GM19099 (cell line): ENCODE results near the gene HMOX1.

Experiments
- POLR2A ChIP-seq: IDR thresholded peaks from 3 replicates; pipeline ENCODE4 v1.6.1; 2011; ENCODE audit warnings: low read depth; ENCODE audit not compliant: insufficient read length; ENCODE audit errors: extremely low read depth

HMOX1 gene, protein sequence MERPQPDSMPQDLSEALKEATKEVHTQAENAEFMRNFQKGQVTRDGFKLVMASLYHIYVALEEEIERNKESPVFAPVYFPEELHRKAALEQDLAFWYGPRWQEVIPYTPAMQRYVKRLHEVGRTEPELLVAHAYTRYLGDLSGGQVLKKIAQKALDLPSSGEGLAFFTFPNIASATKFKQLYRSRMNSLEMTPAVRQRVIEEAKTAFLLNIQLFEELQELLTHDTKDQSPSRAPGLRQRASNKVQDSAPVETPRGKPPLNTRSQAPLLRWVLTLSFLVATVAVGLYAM

GRCh38 chr22:35380537-35381423 lies at the start of gene HMOX1:
Gene HMOX1, plus strand, starts transcription at chr22:35381096. Its CDS starts 78 bp downstream, at chr22:35381174.
- TF ChIP-seq POLR2A = peak; percentile 83

GRCh38 chr22:35332278-35332677 lies 48.6 kb upstream of the HMOX1 start:
- no peak for TF ChIP-seq POLR2A

DNA sequence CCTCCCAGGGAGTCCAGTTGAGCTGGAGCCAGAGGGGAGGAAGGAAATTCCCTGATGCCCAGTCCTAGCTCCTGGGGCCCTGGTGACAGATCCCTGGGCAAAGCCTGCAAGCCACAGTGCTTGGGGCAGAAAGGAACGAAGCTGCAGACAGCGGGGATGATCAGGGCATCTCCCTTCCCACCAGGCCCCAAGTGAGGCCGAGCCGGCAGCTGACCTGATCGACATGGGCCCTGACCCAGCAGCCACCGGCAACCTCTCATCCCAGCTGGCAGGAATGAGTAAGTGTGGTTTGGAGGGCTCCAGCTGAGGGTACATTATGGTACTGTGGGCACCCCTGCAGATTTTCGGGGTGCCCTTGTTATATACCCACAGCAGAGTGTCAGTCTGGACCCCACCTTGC lies 47.7 kb upstream of the HMOX1 start:
- no peak for TF ChIP-seq POLR2A

DNA sequence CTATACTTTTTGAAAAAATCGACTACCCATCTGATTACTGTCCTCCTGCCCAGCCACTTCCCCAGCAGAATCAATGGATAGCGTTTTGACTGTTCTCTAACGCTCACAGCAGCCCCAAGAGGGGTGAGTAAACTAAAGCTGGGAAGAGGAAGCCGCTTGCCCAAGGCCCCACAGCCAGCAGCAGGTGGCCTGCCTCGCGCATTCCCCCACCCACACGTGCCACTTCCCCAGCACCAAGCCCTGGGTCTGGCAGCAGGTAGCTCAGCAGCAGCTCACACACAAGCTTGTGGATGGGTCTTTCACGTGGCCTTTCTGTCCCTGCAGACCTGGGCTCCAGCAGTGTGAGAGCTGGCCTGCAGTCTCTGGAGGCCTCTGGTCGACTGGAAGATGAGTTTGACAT lies 46.9 kb upstream of the HMOX1 start:
- no peak for TF ChIP-seq POLR2A

GRCh38 chr22:35335468-35335867 lies 45.4 kb upstream of the HMOX1 start:
- no peak for TF ChIP-seq POLR2A

DNA sequence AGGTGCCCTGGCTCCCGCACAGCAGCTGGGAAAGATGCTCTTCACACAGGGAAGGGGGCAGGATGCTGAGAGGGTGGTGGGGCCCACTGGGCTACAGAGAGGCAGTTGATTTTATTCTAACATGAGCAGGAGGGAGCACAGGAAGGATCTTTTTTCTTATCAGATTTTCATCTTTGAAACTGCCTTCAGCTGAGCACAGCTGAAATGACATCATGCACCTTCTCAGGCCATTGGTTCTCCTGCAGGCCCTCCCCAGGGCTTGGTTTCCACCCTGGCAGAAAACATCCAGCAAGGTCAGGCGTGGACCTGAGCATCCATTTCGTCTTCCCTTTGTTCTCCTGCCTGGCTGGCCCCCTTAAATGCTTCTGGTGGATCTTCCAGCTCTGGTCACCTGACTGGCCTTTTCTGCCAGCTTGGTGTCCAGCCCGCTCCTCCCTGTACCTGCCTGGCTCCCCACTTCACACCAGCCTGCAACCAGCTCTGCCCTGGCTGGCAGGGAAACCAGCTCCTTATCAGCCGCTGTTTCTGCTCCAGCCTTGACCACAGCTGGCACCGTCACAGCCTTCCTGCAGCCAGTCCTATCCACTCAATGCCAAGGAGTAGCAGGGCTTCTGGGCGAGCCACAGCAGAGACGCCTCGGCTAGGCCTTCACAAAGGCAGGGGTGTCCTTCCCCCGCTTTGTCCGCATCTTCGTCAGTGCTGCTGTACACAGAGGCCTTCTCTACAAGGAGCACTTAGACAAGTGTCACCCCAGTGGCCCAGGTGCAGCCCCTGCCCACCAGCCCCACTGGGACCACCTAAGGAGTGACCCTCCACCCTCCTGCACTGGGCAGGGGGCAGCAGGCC lies 44.7 kb upstream of the HMOX1 start:
- no peak for TF ChIP-seq POLR2A

DNA sequence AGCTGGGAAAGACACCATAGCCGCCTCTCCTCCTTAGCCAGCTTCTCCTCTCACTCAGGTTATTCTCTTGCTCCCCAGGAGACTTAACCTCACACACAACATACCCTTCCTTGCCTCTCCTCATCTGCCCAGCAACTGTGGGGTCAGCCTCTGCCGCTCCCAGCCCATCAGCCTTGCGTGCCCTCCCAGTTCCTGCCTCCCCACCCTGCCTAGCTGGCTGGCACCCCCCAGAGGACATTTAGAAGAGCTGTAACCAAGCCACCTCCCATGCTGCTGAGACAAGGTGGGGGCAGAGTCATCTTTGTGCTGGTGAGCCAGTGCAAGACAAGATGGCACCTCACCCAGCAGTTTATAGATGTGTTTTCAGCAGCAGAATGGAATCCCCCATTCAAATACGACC lies 43.0 kb upstream of the HMOX1 start:
- no peak for TF ChIP-seq POLR2A

DNA sequence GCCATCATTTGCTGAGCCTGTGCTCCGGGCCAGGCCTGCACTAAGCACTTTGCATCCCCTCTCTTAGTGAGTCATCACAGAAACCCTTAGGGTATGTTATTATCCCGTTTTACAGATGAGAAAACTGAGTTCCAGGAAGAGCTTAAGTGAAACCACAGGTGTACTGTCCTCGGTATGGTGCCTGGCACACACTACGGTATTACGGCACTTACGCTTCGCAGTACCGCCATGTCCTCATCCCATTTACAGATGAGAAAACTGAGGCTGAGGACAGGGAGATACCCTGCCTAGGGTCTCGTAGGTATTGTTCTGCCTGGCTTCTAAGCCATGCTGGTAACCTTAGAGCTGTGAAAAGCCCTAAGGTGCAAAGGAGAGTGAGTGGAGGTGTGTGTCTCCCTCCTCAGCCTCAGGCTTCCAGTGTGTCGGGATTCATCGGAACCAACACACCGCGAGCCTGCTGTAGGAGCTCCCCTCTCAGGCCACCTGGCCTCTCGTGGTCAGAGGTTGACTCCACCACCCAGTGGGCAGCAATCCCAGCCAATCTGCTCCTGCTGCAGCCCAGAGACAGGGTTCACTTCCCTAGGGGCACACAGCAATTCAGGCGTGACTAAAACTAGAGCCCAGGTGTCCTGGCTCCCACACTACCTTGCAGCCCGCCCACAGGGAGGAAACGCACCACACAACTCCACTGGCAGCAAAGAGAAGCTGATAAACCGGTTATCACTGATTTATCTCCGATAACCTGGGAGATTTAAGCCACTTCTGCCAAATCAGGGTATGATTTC lies 39.6 kb upstream of the HMOX1 start:
- TF ChIP-seq POLR2A = no peak

DNA sequence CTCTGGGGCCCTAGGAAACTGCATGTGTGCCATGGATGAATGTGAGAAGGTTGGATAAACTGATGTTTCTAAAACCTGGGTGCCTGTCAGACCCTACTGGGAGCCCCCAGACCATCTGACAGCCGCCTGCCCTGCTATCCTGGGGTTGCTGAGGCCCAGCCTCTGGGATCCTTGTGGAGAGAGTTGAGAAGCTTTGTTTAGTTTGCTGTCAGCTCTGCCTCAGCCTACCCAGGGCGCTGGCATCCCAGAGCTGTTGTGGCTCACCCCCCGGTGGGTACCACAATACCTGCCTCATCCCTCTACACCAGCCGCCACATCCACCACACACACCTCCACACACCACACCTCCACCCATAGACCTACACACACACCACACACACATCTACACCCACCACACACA lies 38.5 kb upstream of the HMOX1 start:
- TF ChIP-seq POLR2A = no peak

- TF ChIP-seq POLR2A = no peak
Measured at GRCh38 chr22:35343664-35344550, 37.0 kb upstream of the HMOX1 start.

GRCh38 chr22:35344956-35345690 lies 35.8 kb upstream of the HMOX1 start:
- TF ChIP-seq POLR2A = no peak

DNA sequence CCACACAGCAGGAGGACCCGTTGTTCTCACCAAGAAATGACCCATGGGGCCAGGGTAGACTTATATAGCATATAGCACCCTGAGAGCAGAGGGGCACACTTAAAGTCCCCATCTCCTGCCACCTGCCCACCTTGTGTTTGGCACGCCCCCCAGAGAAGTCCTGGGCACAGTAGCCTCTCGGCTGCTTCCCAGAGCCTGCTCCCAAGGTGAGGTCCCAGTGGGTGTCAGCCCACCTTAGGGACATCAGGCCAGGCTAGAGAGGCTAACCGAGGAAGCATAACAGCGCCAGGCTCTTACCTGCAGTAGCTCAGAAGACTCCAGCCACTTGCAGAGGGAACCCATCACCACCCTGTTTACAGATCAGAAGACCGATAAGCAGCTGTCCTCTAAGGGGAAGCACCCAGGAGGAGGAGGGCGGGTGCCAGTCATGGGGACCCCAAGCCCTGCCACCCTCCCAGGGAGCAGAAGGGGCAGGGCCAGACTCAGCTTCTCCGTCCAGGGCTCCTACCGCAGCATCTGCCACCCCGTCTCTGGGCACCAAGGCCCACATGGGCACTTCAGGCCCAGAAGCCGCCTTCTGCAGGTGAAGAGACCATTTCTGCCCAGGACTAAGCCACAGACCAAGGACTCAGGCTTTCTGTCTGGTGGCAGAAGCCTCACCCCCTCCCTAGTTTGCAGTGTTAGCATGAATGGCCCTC lies 34.9 kb upstream of the HMOX1 start:
- TF ChIP-seq POLR2A = no peak
